HEK293 (cell line): Measurements from ENCODE around the gene ATOH8.

Experiments
- CTCF ChIA-PET: fragments of 350-600 bp; formaldehyde crosslinking; extraction: SDS; loops from one replicate; lab custom pipeline; 2021; ENCODE audit warnings: antibody characterized with exemption; lab: Yijun Ruan, JAX
- POLR2A ChIA-PET: fragments of 300-600 bp; formaldehyde crosslinking; extraction: SDS; loops from one replicate; lab custom pipeline; 2020; ENCODE audit warnings: antibody characterized with exemption, inconsistent platforms; lab: Yijun Ruan, JAX
- H3K27ac ChIP-seq: fragments of 200-500 bp; sonication (Bioruptor generic); 2 replicates; pipeline ENCODE4 v1.5.1; 2014; ENCODE audit warnings: low read depth, low read length, control low read depth, inconsistent platforms; ENCODE audit errors: extremely low read depth
- H3K36me3 ChIP-seq, 2 experiments: fragments of 200-500 bp in 1 of 2; sonication (Bioruptor generic) in 1 of 2; 1 replicate in 1 of 2; 2 replicates in 1 of 2; pipeline ENCODE4 v1.5.1; 2014 to 2017; ENCODE audit warnings: inconsistent platforms in 2 of 2, low read length in 2 of 2; ENCODE audit not compliant: control insufficient read depth in 2 of 2, insufficient read depth in 1 of 2
- H3K4me1 ChIP-seq: fragments of 200-500 bp; sonication (Bioruptor generic); 2 replicates; pipeline ENCODE4 v1.5.1; 2014; ENCODE audit warnings: mild to moderate bottlenecking, low read length, inconsistent platforms; ENCODE audit not compliant: control insufficient read depth, insufficient read depth
- H3K4me3 ChIP-seq: 2 replicates; pipeline ENCODE4 v1.5.1; 2011; ENCODE audit warnings: low read depth, mild to moderate bottlenecking, control low read depth, low read length, moderate library complexity
- H3K9me3 ChIP-seq: fragments of 200-500 bp; sonication (Bioruptor generic); 2 replicates; pipeline ENCODE4 v1.5.1; 2014; ENCODE audit warnings: low read depth, low read length, inconsistent platforms; ENCODE audit not compliant: control insufficient read depth, insufficient read depth
- BCL11B ChIP-seq: fragments of 450-650 bp; formaldehyde crosslinking; IDR thresholded peaks from 2 replicates; pipeline ENCODE4 v1.5.1; 2016; ENCODE audit warnings: low read depth, missing biosample characterization, missing genetic modification characterization
- GLIS2 ChIP-seq: fragments of 450-650 bp; formaldehyde crosslinking; IDR thresholded peaks from 2 replicates; pipeline ENCODE4 v1.5.1; 2016; ENCODE audit warnings: missing biosample characterization, missing genetic modification characterization
- HOXA7 ChIP-seq: sonication (generic); formaldehyde crosslinking; IDR thresholded peaks from 2 replicates; pipeline ENCODE4 v1.8.1; 2022; ENCODE audit warnings: missing genetic modification reagents, borderline replicate concordance
- KLF10 ChIP-seq: fragments of 450-650 bp; IDR thresholded peaks from 2 replicates; pipeline ENCODE4 v1.5.1; 2018; ENCODE audit warnings: missing biosample characterization, mild to moderate bottlenecking, missing genetic modification characterization
- WT1 ChIP-seq: fragments of 450-650 bp; formaldehyde crosslinking; IDR thresholded peaks from 2 replicates; pipeline ENCODE4 v1.5.1; 2016; ENCODE audit warnings: missing biosample characterization, missing genetic modification characterization
- ZFHX2 ChIP-seq: fragments of 450-650 bp; formaldehyde crosslinking; conservative IDR thresholded peaks from 2 replicates; pipeline ENCODE4 v1.5.1; 2016; ENCODE audit warnings: missing biosample characterization, missing genetic modification characterization
- ZFP41 ChIP-seq: fragments of 450-650 bp; formaldehyde crosslinking; IDR thresholded peaks from 2 replicates; pipeline ENCODE4 v1.5.1; 2016; ENCODE audit warnings: missing biosample characterization, missing genetic modification characterization, borderline replicate concordance
- ZIC2 ChIP-seq: fragments of 450-650 bp; formaldehyde crosslinking; IDR thresholded peaks from 2 replicates; pipeline ENCODE4 v1.5.1; 2016; ENCODE audit warnings: missing biosample characterization, missing genetic modification characterization
- ZNF239 ChIP-seq: fragments of 450-650 bp; formaldehyde crosslinking; IDR thresholded peaks from 2 replicates; pipeline ENCODE4 v1.5.1; 2016; ENCODE audit warnings: missing biosample characterization, missing genetic modification characterization
- ZNF433 ChIP-seq: fragments of 450-650 bp; formaldehyde crosslinking; IDR thresholded peaks from 2 replicates; pipeline ENCODE4 v1.5.1; 2016; ENCODE audit warnings: missing biosample characterization, missing genetic modification characterization, low read depth
- ZNF521 ChIP-seq: fragments of 450-650 bp; formaldehyde crosslinking; IDR thresholded peaks from 2 replicates; pipeline ENCODE4 v1.5.1; 2017; ENCODE audit warnings: missing biosample characterization, mild to moderate bottlenecking, missing genetic modification characterization
- ZNF549 ChIP-seq: fragments of 450-650 bp; IDR thresholded peaks from 2 replicates; pipeline ENCODE4 v1.5.1; 2018; ENCODE audit warnings: missing biosample characterization, missing genetic modification characterization, mild to moderate bottlenecking, inconsistent platforms, moderate library complexity
- TF ChIP-seq, protein P1 (sequence below): fragments of 450-650 bp; formaldehyde crosslinking; IDR thresholded peaks from 2 replicates; pipeline ENCODE4 v1.5.1; 2016; ENCODE audit warnings: missing biosample characterization, missing genetic modification characterization
- TF ChIP-seq, protein P2 (sequence below): sonication (generic); formaldehyde crosslinking; IDR thresholded peaks from 2 replicates; pipeline ENCODE4 v1.8.1; 2022; ENCODE audit warnings: mild to moderate bottlenecking, moderate library complexity, missing genetic modification reagents
- TF ChIP-seq, protein P3 (sequence below): fragments of 450-650 bp; formaldehyde crosslinking; IDR thresholded peaks from 2 replicates; pipeline ENCODE4 v1.5.1; 2016; ENCODE audit warnings: missing biosample characterization, missing genetic modification characterization
- TF ChIP-seq, protein P4 (sequence below): fragments of 450-650 bp; formaldehyde crosslinking; IDR thresholded peaks from 2 replicates; pipeline ENCODE4 v1.5.1; 2016; ENCODE audit warnings: missing biosample characterization, missing genetic modification characterization, borderline replicate concordance
- TF ChIP-seq, protein P5 (sequence below): fragments of 450-650 bp; formaldehyde crosslinking; IDR thresholded peaks from 2 replicates; pipeline ENCODE4 v1.5.1; 2016; ENCODE audit warnings: missing biosample characterization, missing genetic modification characterization, low read depth

ATOH8 gene

DNA sequence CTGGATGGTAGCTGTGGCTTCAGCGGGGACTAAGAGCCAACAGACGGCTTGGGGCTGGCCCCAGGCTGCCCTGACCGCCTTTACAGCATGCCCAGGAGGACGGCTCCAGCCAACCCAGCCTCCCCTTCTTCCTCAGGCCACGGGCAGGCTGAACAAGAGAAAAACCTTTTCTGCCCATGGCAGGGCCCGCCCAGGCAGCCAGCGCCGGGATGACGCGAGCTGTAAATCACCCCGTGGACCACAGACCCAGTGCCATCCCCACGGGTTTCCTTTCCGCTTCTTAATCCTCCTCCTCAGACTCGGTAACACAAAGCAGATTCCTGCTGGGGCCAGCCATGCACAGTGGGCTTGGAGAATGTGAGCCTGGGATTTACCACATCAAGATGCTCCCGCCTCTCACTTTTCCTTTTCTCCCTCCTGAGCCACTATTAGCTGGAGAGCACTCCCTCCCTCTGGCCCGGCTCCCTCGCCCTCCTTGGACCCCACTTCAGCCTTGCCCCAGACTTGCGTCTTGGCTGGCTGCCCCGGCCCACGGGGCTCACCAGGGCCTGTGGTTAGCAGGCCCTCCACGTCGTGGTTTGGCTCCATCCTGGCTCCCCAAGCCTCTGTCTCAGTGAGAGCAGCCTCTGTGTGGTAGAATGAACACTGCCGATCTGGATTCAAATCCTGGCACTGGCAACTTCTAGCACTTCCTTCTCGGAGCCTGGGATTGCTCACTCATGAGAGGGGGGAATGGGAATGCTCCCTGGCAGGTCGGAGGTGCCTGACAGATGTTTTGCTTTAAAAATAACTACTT, 31.4 kb downstream of the ATOH8 start:
- Histone ChIP-seq H3K27ac (no peak overlapping the region), H3K9me3 (no peaks in the 10 kb centered on the region), H3K4me3 (no peak overlapping the region), H3K4me1 (no peaks in the 10 kb centered on the region), H3K36me3 (no peaks in the 10 kb centered on the region)
- ChIA-PET POLR2A (no interaction called here), CTCF (interaction anchor here (1.7 to 2.4 kb wide), 2 partner anchors 16 to 36 kb away, joined by 5 to 9 read pairs; no protein-coding TSS in a partner anchor)
- TF ChIP-seq, protein P1, sequence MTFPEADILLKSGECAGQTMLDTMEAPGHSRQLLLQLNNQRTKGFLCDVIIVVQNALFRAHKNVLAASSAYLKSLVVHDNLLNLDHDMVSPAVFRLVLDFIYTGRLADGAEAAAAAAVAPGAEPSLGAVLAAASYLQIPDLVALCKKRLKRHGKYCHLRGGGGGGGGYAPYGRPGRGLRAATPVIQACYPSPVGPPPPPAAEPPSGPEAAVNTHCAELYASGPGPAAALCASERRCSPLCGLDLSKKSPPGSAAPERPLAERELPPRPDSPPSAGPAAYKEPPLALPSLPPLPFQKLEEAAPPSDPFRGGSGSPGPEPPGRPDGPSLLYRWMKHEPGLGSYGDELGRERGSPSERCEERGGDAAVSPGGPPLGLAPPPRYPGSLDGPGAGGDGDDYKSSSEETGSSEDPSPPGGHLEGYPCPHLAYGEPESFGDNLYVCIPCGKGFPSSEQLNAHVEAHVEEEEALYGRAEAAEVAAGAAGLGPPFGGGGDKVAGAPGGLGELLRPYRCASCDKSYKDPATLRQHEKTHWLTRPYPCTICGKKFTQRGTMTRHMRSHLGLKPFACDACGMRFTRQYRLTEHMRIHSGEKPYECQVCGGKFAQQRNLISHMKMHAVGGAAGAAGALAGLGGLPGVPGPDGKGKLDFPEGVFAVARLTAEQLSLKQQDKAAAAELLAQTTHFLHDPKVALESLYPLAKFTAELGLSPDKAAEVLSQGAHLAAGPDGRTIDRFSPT (tag by site-specific recombination), result no peak
- TF ChIP-seq ZFHX2 (tag by site-specific recombination) (0 out of 2 replicates have a peak, but pooled peaks have one; percentile 20), ZIC2 (tag by site-specific recombination) (peak; percentile 18; the same call in 1 of the 2 replicates)

DNA sequence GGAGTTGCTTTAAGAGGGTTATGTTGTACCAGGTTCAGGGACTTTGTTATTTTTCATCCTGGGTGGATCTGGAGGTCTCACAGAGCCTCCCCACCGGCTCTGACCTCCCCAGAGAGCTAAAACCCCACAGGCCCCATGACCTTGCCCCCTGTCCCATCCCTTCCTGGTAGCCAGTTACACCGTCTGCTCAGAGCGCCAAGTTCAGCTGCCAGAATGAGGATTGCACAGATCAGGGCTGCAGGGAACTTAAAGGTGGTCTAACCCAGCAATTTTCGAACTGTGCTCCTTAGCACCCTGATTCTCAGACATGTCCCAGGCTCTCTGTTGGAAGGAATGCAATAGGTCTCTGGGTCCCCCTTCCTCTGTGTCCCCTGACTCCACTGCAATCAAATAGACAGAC, 32.1 kb downstream of the ATOH8 start:
- Histone ChIP-seq H3K4me1 (no peaks in the 10 kb centered on the region), H3K36me3 (no peaks in the 10 kb centered on the region), H3K27ac (no peak overlapping the region), H3K9me3 (no peaks in the 10 kb centered on the region)
- POLR2A ChIA-PET, result no interaction called here
- TF ChIP-seq WT1 (no peak), ZFP41 (tag by site-specific recombination) (no peak), KLF10 (tag by site-specific recombination) (no peak)
- TF ChIP-seq, all 188 proteins: peak for 0
- no peak overlapping the region for H3K4me3 ChIP-seq
- CTCF ChIA-PET, result interaction anchor here (0.9 to 2.4 kb wide), 4 partner anchors 16 to 57 kb away, joined by 3 to 9 read pairs (median 4); no protein-coding TSS in a partner anchor

DNA sequence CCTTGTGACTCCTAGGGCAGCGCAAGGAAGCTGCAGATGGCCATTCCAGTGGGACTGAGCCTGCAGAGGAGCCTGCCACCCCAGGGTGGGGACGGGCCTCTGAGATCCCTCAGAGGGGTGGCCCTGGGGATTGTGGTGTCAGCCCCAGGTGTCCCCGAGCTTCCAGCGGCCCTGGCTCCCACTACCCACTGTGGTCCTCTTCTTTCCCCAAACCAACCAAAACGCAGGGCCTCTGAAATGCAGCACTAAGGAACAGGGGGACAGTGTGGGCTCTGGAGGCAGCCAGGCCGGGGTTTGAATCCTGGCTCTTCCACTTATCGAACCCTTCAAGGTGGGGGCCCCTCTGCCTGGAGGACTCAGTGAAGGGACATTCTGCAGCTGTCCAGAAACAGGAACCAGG, 32.7 kb downstream of the ATOH8 start:
- Histone ChIP-seq H3K9me3 (no peaks in the 10 kb centered on the region), H3K4me1 (no peaks in the 10 kb centered on the region; the same call in 1 of the 2 replicates), H3K27ac (no peak overlapping the region), H3K36me3 (no peaks in the 10 kb centered on the region)
- ChIA-PET POLR2A (no interaction called here), CTCF (interaction anchor here (0.9 to 2.4 kb wide), 4 partner anchors 17 to 57 kb away, joined by 3 to 9 read pairs (median 4); no protein-coding TSS in a partner anchor)
- TF ChIP-seq, protein P2, sequence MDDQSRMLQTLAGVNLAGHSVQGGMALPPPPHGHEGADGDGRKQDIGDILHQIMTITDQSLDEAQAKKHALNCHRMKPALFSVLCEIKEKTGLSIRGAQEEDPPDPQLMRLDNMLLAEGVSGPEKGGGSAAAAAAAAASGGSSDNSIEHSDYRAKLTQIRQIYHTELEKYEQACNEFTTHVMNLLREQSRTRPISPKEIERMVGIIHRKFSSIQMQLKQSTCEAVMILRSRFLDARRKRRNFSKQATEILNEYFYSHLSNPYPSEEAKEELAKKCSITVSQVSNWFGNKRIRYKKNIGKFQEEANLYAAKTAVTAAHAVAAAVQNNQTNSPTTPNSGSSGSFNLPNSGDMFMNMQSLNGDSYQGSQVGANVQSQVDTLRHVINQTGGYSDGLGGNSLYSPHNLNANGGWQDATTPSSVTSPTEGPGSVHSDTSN (CRISPR knock-in tag), result no peak
- no peak for TF ChIP-seq ZNF239
- TF ChIP-seq, protein P3, sequence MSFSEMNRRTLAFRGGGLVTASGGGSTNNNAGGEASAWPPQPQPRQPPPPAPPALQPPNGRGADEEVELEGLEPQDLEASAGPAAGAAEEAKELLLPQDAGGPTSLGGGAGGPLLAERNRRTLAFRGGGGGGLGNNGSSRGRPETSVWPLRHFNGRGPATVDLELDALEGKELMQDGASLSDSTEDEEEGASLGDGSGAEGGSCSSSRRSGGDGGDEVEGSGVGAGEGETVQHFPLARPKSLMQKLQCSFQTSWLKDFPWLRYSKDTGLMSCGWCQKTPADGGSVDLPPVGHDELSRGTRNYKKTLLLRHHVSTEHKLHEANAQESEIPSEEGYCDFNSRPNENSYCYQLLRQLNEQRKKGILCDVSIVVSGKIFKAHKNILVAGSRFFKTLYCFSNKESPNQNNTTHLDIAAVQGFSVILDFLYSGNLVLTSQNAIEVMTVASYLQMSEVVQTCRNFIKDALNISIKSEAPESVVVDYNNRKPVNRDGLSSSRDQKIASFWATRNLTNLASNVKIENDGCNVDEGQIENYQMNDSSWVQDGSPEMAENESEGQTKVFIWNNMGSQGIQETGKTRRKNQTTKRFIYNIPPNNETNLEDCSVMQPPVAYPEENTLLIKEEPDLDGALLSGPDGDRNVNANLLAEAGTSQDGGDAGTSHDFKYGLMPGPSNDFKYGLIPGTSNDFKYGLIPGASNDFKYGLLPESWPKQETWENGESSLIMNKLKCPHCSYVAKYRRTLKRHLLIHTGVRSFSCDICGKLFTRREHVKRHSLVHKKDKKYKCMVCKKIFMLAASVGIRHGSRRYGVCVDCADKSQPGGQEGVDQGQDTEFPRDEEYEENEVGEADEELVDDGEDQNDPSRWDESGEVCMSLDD, result no peak
- TF ChIP-seq, all 188 proteins: peak for 0
- no peak overlapping the region for H3K4me3 ChIP-seq

DNA sequence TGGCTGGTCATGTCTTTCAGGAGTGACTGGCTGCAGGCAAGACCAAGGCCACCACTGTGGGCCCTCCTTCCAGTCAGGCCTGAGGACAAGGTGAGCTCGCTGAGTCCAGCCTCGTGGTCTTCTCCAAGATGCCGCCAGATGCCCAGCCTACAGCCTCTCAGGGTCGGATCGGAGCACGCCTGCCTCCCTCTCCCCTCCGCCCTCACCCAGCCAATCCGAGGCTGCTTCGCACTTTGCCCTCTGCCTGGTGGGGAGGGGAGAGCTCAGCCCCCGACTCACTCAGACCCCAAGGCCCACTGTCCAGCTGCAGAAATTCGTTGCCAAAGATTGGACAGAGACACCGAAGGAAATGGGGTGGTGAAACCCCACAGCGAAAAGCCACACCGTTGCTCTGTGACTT, 33.1 kb downstream of the ATOH8 start:
- no peaks in the 10 kb centered on the region for H3K9me3 ChIP-seq
- POLR2A ChIA-PET, result no interaction called here
- CTCF ChIA-PET, result interaction anchor here (0.9 to 2.4 kb wide), 3 partner anchors 17 to 58 kb away, joined by 3 to 9 read pairs (median 4); no protein-coding TSS in a partner anchor
- H3K4me3 ChIP-seq, result no peak overlapping the region
- H3K27ac ChIP-seq, result no peak overlapping the region
- peaks cover 3% of the 10 kb centered on the region; the same call in 1 of the 2 replicates for H3K4me1 ChIP-seq
- no peaks in the 10 kb centered on the region for H3K36me3 ChIP-seq
- TF ChIP-seq, protein P4, sequence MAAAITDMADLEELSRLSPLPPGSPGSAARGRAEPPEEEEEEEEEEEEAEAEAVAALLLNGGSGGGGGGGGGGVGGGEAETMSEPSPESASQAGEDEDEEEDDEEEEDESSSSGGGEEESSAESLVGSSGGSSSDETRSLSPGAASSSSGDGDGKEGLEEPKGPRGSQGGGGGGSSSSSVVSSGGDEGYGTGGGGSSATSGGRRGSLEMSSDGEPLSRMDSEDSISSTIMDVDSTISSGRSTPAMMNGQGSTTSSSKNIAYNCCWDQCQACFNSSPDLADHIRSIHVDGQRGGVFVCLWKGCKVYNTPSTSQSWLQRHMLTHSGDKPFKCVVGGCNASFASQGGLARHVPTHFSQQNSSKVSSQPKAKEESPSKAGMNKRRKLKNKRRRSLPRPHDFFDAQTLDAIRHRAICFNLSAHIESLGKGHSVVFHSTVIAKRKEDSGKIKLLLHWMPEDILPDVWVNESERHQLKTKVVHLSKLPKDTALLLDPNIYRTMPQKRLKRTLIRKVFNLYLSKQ (tag by site-specific recombination), result no peak
- no peak for TF ChIP-seq BCL11B (tag by site-specific recombination)
- TF ChIP-seq KLF10 (tag by site-specific recombination), result no peak
- no peak for TF ChIP-seq ZNF433 (tag by site-specific recombination)
- no peak for TF ChIP-seq ZNF549 (tag by site-specific recombination)
- no peak for TF ChIP-seq GLIS2
- TF ChIP-seq, protein P5, sequence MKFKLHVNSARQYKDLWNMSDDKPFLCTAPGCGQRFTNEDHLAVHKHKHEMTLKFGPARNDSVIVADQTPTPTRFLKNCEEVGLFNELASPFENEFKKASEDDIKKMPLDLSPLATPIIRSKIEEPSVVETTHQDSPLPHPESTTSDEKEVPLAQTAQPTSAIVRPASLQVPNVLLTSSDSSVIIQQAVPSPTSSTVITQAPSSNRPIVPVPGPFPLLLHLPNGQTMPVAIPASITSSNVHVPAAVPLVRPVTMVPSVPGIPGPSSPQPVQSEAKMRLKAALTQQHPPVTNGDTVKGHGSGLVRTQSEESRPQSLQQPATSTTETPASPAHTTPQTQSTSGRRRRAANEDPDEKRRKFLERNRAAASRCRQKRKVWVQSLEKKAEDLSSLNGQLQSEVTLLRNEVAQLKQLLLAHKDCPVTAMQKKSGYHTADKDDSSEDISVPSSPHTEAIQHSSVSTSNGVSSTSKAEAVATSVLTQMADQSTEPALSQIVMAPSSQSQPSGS (tag by site-specific recombination), result no peak
- TF ChIP-seq HOXA7, result no peak
- no peak for TF ChIP-seq ZNF521 (tag by site-specific recombination)
